ENCODE measurements around the gene INPP5E. TPM values are rescaled to one million over a fixed set of nuclear protein-coding genes. Genes with fewer than 3 reads are reported as not detected.

Gene INPP5E
- total and polyA plus RNA-seq, 2 donors (not counting 1 experiment from before 2014, with no cell fraction given), result 31.0 to 33.1 TPM

GRCh38 chr9:136456258-136456657, 16.6 kb upstream of the INPP5E start:
- ChIA-PET POLR2A (no interaction called here), CTCF (no interaction called here)
- H2AFZ ChIP-seq (ENCODE audit: insufficient read depth, low read depth, low read length, poor library complexity, severe bottlenecking), result no peak overlapping the region
- no peak overlapping the region for H3K9ac ChIP-seq (ENCODE audit: low read length)
- peaks cover 11% of the 10 kb centered on the region for H4K20me1 ChIP-seq (ENCODE audit: control insufficient read depth, insufficient read depth, low read length, poor library complexity, severe bottlenecking)
- Mint-ChIP-seq H3K27me3 (no peaks in the 10 kb centered on the region), H3K4me1 (no peaks in the 10 kb centered on the region), H3K27ac (no peak overlapping the region), H3K4me3 (no peak overlapping the region), H3K9me3 (ENCODE audit: insufficient read depth) (no peaks in the 10 kb centered on the region)
- no peak for TF ChIP-seq EZH2 (IDR thresholded peaks at IDR 0.05; ENCODE audit: borderline replicate concordance, insufficient read depth, low read depth, low read length, poor library complexity, severe bottlenecking)
- no peak for TF ChIP-seq CTCF (IDR thresholded peaks at IDR 0.05)
- H3K27me3 ChIP-seq (replicated peaks in 1 of 4; ENCODE audit: control extremely low read depth in 1 of 4, control insufficient read depth in 3 of 4, insufficient read depth in 4 of 4, low read length in 3 of 4), result no peaks in the 10 kb centered on the region
- H3K9me3 ChIP-seq (ENCODE audit: control extremely low read depth in 1 of 3, control insufficient read depth in 2 of 3, insufficient read depth in 1 of 3, low read length in 2 of 3), result no peaks in the 10 kb centered on the region
- WGBS (ENCODE audit: insufficient coverage), result 95% methylated on average over 9 of the region's 9 CpGs
- H3K79me2 ChIP-seq (ENCODE audit: control insufficient read depth, insufficient read depth, low read length), result peaks cover 18% of the 10 kb centered on the region
- DNase-seq, result no peak
- intact Hi-C loops (cut with micrococcal nuclease), result no loop called here
- no peak overlapping the region for H3K4me3 ChIP-seq (ENCODE audit: control extremely low read depth in 1 of 5, extremely low read depth in 1 of 5, insufficient read depth in 1 of 5, low read depth in 2 of 5, low read length in 4 of 5)
- no peak overlapping the region for H3K27ac ChIP-seq (ENCODE audit: low read length in 2 of 2)
- H3K36me3 ChIP-seq (replicated peaks in 1 of 2; ENCODE audit: control extremely low read depth in 1 of 2, control insufficient read depth in 1 of 2, extremely low read depth in 1 of 2, insufficient read depth in 2 of 2, low read length in 1 of 2), result peaks cover 0 to 80% of the 10 kb centered on the region in 2 experiments
- H3K4me2 ChIP-seq (replicated peaks; ENCODE audit: low read depth, low read length, poor library complexity, severe bottlenecking), result no peak overlapping the region
- no peak for ATAC-seq (ENCODE audit: low read depth)
- H3K4me1 ChIP-seq (ENCODE audit: control insufficient read depth in 2 of 2, insufficient read depth in 2 of 2, low read length in 2 of 2), result no peaks in the 10 kb centered on the region

GRCh38 chr9:136455043-136456002, 15.7 kb upstream of the INPP5E start:
- DNase-seq, result no peak
- H3K4me1 ChIP-seq (ENCODE audit: control insufficient read depth in 2 of 2, insufficient read depth in 2 of 2, low read length in 2 of 2), result no peaks in the 10 kb centered on the region
- H3K9ac ChIP-seq (ENCODE audit: low read length), result no peak overlapping the region
- no peaks in the 10 kb centered on the region for H3K9me3 ChIP-seq (ENCODE audit: control extremely low read depth in 1 of 3, control insufficient read depth in 2 of 3, insufficient read depth in 1 of 3, low read length in 2 of 3)
- H3K4me3 ChIP-seq (ENCODE audit: control extremely low read depth in 1 of 5, extremely low read depth in 1 of 5, insufficient read depth in 1 of 5, low read depth in 2 of 5, low read length in 4 of 5), result no peak overlapping the region
- H3K36me3 ChIP-seq (replicated peaks in 1 of 2; ENCODE audit: control extremely low read depth in 1 of 2, control insufficient read depth in 1 of 2, extremely low read depth in 1 of 2, insufficient read depth in 2 of 2, low read length in 1 of 2), result peaks cover 0 to 82% of the 10 kb centered on the region in 2 experiments
- H4K20me1 ChIP-seq (ENCODE audit: control insufficient read depth, insufficient read depth, low read length, poor library complexity, severe bottlenecking), result peaks cover 20% of the 10 kb centered on the region
- intact Hi-C loops (cut with micrococcal nuclease), result no loop called here
- Mint-ChIP-seq H3K9me3 (ENCODE audit: insufficient read depth) (no peaks in the 10 kb centered on the region), H3K4me3 (no peak overlapping the region), H3K4me1 (no peaks in the 10 kb centered on the region), H3K27ac (no peak overlapping the region), H3K27me3 (no peaks in the 10 kb centered on the region)
- ChIA-PET POLR2A (no interaction called here), CTCF (no interaction called here)
- H2AFZ ChIP-seq (ENCODE audit: insufficient read depth, low read depth, low read length, poor library complexity, severe bottlenecking), result no peak overlapping the region
- ATAC-seq (ENCODE audit: low read depth), result no peak
- no peaks in the 10 kb centered on the region for H3K27me3 ChIP-seq (replicated peaks in 1 of 4; ENCODE audit: control extremely low read depth in 1 of 4, control insufficient read depth in 3 of 4, insufficient read depth in 4 of 4, low read length in 3 of 4)
- H3K79me2 ChIP-seq (ENCODE audit: control insufficient read depth, insufficient read depth, low read length), result peaks cover 24% of the 10 kb centered on the region
- 96% methylated on average over 43 of the region's 43 CpGs for WGBS (ENCODE audit: insufficient coverage)
- H3K27ac ChIP-seq (ENCODE audit: low read length in 2 of 2), result no peak overlapping the region
- TF ChIP-seq CTCF (IDR thresholded peaks at IDR 0.05) (no peak), EZH2 (IDR thresholded peaks at IDR 0.05; ENCODE audit: borderline replicate concordance, insufficient read depth, low read depth, low read length, poor library complexity, severe bottlenecking) (no peak)
- H3K4me2 ChIP-seq (replicated peaks; ENCODE audit: low read depth, low read length, poor library complexity, severe bottlenecking), result no peak overlapping the region
